GM18951 (cell line): ENCODE data around the gene NCOA4.

Source experiments
- POLR2A ChIP-seq: IDR thresholded peaks from 4 replicates; pipeline ENCODE4 v1.6.1; 2011; ENCODE audit warnings: mild to moderate bottlenecking; ENCODE audit not compliant: insufficient read length, insufficient read depth; ENCODE audit errors: extremely low read depth
- in situ Hi-C: fragments of 300-500 bp; cut with MboI; formaldehyde crosslinking; loops from one replicate; pipeline ENCODE4 v1.12.0; 2022; ENCODE audit warnings: low sequenced_read_pairs, mixed read lengths, inconsistent platforms; ENCODE audit not compliant: unreplicated experiment

NCOA4 gene

GRCh38 chr10:46020344-46020657 lies 10.1 kb downstream of the NCOA4 start:
- TF ChIP-seq POLR2A, result no peak
- in situ Hi-C loops, result no loop called here

GRCh38 chr10:46019569-46020343 lies 10.7 kb downstream of the NCOA4 start:
- in situ Hi-C loops, result no loop called here
- TF ChIP-seq POLR2A, result no peak

GRCh38 chr10:46019177-46019528 lies 11.3 kb downstream of the NCOA4 start:
- in situ Hi-C loops, result no loop called here
- TF ChIP-seq POLR2A, result no peak

- in situ Hi-C loops, result no loop called here
- no peak for TF ChIP-seq POLR2A
These were observed 11.8 kb downstream of the NCOA4 start for GRCh38 chr10:46018453-46019176.

- TF ChIP-seq POLR2A, result no peak
- in situ Hi-C loops, result no loop called here
These were observed 12.7 kb downstream of the NCOA4 start for GRCh38 chr10:46017733-46018132.

GRCh38 chr10:46016811-46017210 lies 13.6 kb downstream of the NCOA4 start:
- TF ChIP-seq POLR2A, result no peak

GRCh38 chr10:46016190-46016589 lies 14.2 kb downstream of the NCOA4 start:
- in situ Hi-C loops, result no loop called here
- no peak for TF ChIP-seq POLR2A

More at GRCh38 chr10:46016811-46017210, 13.6 kb downstream of the NCOA4 start:
- in situ Hi-C loops, result no loop called here

GRCh38 chr10:46014683-46015405 lies 15.6 kb downstream of the NCOA4 start:
- in situ Hi-C loops, result no loop called here

GRCh38 chr10:46014206-46014605 lies 16.2 kb downstream of the NCOA4 start:
- TF ChIP-seq POLR2A, result no peak
- in situ Hi-C loops, result no loop called here

More at GRCh38 chr10:46014683-46015405, 15.6 kb downstream of the NCOA4 start:
- TF ChIP-seq POLR2A, result no peak

GRCh38 chr10:46012746-46013145 lies 17.7 kb downstream of the NCOA4 start:
- in situ Hi-C loops, result no loop called here
- no peak for TF ChIP-seq POLR2A

GRCh38 chr10:46006219-46006618 lies 24.2 kb downstream of the NCOA4 start:
- in situ Hi-C loops, result no loop called here
- no peak for TF ChIP-seq POLR2A

- in situ Hi-C loops, result no loop called here
- no peak for TF ChIP-seq POLR2A
These were observed 25.0 kb downstream of the NCOA4 start for GRCh38 chr10:46005383-46005782.

- in situ Hi-C loops, result no loop called here
- TF ChIP-seq POLR2A, result no peak
These were observed 25.5 kb downstream of the NCOA4 start for GRCh38 chr10:46004963-46005362.
